A549 treated with CpdA at 1 μM for 4 hours (cell line): ENCODE measurements around the gene FRS3. TPM values are rescaled to one million over a fixed set of nuclear protein-coding genes. Genes with fewer than 3 reads are reported as not detected.

Experiments used
- total RNA-seq: library from RNA; stranded (reverse); fragments of 200-300 nt; extraction: Qiagen RNA extraction; gene quantifications from 5 replicates; pipeline ENCODE4 v1.2.3, GENCODE V29; 2022; ENCODE audit warnings: low read depth

Gene FRS3
- 2.0 to 2.9 TPM (median 2.4 TPM) in 5 replicates for total RNA-seq

GRCh38 chr6:41779788-41780550, at the start of gene FRS3:
FRS3 (minus strand) TSS chr6:41779900; CDS start chr6:41776987, 2,913 bp downstream.

GRCh38 chr6:41787219-41787917, 7.7 kb upstream of the FRS3 start, which contains the start of gene TOMM6:
TOMM6 (plus strand) TSS chr6:41787694; CDS start chr6:41787698, 4 bp downstream.

GRCh38 chr6:41780551-41781365, 1.1 kb upstream of the FRS3 start, which contains the start of gene PRICKLE4:
PRICKLE4 (plus strand) TSS chr6:41780782; CDS start chr6:41783474, 2,692 bp downstream.

GRCh38 chr6:41747256-41748101, 32.2 kb downstream of the FRS3 start, which contains the start of gene PGC:
PGC (minus strand) TSS chr6:41747397; CDS start chr6:41747334, 63 bp downstream.

GRCh38 chr6:41735427-41736185, 44.1 kb downstream of the FRS3 start, which contains the start of gene TFEB:
TFEB (minus strand) TSS chr6:41735608; CDS start chr6:41691213, 44,395 bp downstream.

Other genes with a start within 250 kb of the FRS3 start
- gene FOXP4, start 233.5 kb downstream of the FRS3 start, total RNA-seq = 16.9 to 25.7 TPM (median 21.8 TPM) in 5 replicates
- gene MDFI, start 141.4 kb downstream of the FRS3 start, total RNA-seq = 0.24 to 1.3 TPM (median 0.80 TPM) in 5 replicates
- gene TFEB, start 44.3 kb downstream of the FRS3 start, total RNA-seq = 4.6 to 7.3 TPM (median 5.8 TPM) in 5 replicates
- gene PGC, start 32.5 kb downstream of the FRS3 start, total RNA-seq = not detected in 5 replicates
- gene PRICKLE4, start 882 bp upstream of the FRS3 start, total RNA-seq = 0.44 to 1.6 TPM (median 0.71 TPM) in 5 replicates
- 286 to 319 TPM (median 299 TPM) in 5 replicates for gene TOMM6, start 7.8 kb upstream of the FRS3 start, total RNA-seq
- gene USP49, start 115.5 kb upstream of the FRS3 start, total RNA-seq = 1.1 to 1.7 TPM (median 1.4 TPM) in 5 replicates
- 13.3 to 16.1 TPM (median 14.9 TPM) in 5 replicates for gene MED20, start 141.2 kb upstream of the FRS3 start, total RNA-seq
- gene BYSL, start 141.6 kb upstream of the FRS3 start, total RNA-seq = 36.5 to 51.2 TPM (median 43.4 TPM) in 5 replicates
- gene CCND3, start 161.9 kb upstream of the FRS3 start, total RNA-seq = 121 to 200 TPM (median 182 TPM) in 5 replicates